ENCODE measurements around the gene H19. TPM values are rescaled to one million over a fixed set of nuclear protein-coding genes. Genes with fewer than 3 reads are reported as not detected.

Gene H19
- total RNA-seq, 1 experiment from 2014 or later = 6,113 TPM

DNA sequence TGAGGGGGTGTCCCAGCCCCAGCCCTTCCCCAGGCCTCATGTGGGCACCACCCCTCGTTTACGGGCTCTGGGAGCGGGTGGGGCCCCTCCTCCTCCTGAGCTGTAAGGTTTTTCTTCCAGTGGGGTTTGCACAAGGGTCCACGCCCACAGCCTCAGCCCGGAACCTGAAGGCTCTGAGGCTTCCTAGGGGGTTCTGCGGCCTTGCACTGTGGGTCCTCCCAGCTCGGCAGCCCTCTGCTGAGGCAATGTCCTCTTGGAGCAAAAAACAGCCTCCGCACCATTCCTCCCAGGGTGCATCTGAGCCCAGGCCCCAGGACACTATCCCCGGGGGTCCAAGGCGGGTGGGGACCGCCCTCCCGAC is 14.1 kb downstream of the H19 start:
- no peak for DNase-seq (ENCODE audit: low read depth)

DNA sequence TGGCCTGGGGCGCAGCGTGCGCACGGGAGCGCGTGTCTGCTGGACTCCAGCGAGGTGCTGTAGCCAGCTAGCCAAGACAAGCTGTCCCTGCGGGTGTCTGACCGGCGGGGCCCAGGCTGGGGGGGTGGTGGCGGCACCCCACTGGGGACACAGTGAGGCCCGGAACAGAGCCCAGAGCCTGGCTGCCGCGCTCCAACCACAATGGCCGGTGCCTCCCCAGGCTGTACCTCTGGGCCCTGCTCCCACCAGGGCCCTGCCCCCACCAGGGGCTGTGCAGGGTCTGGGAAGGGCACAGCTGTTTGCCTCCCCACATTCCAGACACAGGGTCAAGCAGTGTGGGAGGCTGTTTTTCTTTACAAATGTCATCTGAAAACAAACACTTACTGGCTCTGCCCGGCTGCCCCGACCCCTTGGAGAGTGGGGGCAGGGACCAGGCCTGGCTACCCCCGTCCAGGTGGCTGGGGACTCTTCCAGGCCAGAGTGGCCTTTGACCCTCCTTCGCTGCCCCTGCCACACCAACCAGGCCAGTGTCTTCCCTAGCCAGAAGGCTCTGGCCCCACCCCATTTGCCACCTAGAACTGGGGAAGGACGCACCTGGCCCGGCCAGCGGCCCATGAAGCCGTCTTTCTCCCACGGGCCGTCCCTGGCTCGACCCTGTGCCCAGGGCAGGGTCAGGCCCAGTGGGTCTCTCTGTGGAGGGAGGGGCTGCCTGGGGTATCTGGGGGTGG is 14.6 kb downstream of the H19 start:
- no peak for DNase-seq (ENCODE audit: low read depth)

DNA sequence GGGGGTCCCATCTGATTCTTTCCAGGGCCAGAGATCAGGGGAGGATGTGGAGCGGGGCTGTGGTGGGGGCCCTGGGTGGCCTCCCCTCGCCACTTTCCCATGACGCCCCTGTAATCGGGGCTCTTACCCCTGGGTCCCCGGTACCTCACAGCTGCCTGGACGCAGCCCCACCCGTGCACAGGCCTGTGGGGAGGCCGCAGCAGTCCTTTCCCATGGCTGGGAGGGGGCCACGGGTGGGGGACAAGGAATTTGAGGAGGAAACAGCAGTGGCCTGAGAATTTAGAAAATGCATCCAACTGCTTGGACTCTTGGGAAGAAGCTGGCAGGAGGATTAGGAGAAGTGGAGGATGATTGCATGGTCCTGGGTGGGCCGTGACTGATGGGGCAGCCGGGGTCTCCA is 18.0 kb downstream of the H19 start:
- no peak for DNase-seq (ENCODE audit: low read depth)

DNA sequence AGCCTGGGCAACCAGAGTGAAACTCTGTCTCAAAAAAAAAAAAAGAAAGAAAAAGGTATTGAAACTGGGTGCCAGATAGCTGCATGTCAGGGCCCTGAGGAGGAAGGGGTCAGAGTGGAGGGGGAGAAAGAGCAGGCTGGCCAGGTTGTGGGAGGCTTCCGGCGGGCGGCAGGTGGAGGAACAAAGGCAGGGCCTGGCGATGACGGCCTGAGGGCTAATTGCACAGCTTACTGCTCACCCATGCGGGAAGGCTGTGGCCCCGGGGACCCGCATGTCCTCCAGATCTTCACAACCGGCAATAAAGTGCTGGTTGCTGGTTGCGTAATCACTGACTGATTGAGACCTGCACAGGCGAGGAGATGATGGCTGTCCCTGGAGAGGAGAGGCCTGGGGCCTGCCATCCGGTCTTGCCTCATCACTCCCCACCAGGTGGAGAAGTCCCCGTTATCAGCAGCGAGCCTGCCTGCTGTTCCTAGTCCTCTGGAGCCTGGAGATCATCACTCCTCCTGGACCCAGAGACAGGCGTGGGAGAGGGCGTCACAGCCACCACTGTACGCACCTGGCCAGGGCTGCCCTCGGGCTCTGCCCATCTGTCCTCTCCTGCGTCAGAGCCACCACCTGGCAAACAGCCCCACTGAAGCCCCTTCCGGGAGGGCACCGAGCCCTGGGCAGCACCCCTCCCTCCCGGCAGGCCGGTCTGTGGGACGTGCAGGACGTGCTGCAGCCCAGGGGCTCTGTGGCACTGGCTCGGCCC is 18.7 kb downstream of the H19 start:
- no peak for DNase-seq (ENCODE audit: low read depth)

DNA sequence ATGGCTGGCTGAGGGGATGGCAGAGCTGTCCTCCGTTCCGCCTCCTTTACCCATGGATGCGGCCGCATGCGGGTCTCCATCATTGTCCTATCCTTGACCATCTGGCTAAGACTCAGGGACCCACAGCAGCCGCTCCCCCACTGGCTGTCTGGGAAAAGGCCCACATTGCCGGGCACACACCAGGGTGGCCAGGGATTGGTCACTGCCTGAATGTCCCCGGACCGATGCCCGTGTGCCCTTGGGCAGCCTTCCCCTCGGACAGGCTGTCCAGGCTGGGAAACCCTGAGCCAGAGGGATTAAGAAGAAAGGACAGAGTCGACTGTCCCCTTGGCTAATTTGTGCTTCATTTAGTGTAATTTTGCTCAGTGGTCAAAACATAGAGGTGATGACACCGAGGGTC is 22.5 kb downstream of the H19 start:
- DNase-seq (ENCODE audit: low read depth) = no peak

DNA sequence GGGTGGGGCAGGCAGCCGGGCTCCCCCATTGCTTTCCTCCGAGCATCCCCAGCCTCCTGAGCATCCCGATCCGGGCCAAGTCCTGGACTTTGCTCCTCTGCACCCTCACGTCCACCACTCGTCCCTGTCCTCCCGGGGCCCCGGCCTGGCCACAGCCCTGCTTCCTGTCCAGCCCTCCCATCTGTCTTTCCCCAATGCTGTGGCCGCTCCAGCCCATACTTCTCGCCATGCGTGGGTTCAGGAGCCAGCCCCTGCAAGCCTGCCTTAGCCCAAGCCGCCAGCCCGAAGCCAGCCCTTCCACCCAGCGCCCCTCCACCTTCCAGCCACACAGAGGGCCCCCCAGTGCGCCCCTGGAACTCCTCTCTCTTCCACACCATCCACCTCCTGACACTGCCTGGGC is 26.7 kb downstream of the H19 start:
- no peak for DNase-seq (ENCODE audit: low read depth)

DNA sequence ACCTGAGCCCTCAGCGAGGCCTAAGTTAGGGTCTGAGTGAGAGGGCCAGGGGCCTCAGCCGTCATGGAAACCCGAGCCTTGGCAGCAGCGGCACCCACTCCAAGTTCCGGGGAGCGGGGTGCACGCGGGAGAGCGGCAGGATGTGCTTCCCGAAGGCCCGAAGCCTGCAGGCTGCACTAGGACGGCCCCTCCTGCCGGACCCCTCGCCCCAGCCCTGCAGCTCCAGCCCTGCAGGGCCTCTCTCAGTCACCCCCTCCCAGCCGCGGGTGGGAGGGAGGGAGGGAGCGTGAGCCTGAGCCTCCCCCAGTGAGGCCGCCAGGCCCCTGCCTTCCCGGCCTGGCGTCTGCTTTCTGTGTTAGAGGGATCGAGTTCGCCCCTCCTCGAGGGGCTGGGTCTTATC is 27.9 kb downstream of the H19 start:
- DNase-seq (ENCODE audit: low read depth) = no peak

DNA sequence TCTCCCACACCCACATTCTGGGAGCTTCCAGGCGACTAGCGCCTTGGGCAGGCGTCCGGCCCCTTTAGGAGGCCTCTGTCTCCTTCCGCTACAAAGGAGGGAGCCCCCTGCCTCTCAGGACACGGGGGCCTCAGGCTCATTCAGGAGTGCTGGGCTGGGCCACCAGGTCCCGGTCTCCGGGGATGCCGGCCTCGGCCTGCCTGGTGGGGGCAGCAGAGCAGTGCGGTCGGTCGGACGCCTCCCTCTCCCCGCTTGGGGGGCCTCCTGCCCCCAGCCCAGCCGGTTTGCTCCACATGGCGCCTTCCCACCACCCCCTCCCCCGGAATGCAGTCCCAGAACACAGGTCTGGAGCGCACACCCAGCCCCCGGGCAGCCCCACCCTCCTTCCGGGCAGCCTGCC is 28.6 kb downstream of the H19 start:
- DNase-seq (ENCODE audit: low read depth) = no peak

DNA sequence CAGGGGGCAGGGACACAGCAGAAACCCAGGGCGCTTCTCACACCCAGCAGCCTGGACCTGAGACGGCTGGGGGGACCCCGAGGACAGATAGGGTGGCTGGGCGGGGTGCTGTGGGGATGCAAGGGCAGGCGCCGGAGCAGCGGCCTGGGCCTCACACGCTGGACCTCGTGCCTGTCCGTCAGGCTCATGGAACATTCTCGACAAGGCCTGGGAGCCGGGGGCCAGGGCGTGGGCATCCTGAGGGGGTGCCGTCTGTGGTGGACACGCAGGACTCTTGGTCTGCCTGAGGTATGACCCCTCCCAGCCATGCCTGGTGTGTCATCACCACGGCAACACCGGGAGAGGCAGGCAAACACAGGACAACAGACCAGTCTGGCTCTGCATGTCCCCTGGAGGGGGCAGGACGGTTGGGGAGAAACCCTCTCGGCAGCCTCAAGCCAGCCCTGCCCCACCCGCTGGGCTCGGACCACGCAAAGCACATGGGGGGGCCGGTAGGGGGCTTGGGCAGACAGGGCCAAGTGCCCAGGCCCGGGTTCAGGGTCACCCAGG is 29.1 kb downstream of the H19 start:
- no peak for DNase-seq (ENCODE audit: low read depth)

DNA sequence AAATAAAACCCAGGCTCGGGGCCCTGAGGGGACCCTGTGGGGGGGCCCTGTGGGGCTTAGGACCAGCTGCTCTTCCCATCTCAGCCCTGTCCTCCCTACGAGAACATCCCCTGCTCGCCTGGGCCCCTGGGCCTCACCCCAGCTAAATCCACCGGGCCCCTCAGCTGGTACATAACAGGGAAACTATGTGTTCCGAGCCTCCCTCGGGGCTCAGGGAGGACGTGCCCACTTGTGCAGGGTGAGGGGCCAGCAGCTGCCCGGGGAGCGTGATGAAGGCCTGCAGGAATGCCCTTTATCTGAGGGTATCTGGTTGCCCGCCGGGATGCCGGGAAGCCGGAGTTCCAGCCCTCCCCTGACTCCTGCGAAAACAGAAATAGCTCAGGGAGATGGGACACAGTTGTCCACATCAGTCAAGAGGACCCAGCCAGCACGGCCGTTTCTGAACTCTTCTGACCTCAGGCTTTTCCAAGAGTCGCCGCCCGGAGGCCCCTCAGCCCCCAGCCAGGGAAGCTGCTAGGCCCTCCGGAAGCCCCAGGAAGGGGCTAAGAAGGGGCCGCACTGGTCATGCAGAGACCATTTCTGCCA is 29.9 kb downstream of the H19 start:
- DNase-seq (ENCODE audit: low read depth) = peak; percentile 91

DNA sequence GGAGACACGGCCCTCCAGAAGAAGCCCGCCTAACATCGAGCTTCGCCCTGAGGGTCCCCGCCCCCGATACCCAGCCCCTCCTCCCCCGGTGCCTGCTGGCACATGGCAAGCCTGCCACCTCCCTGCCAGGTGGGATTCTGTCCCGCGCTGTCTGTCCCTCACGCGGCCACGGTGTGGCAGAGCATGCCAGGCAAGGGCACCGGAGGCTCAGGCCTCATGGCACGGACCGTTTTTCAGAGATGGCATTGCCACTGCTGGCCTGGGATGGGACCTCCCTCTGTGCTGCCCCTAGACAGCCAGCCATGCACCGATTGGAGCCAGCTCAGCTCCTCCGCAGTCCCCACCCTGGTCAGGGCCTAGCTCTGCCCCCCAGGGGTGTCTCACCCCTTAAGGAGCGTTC is 31.1 kb downstream of the H19 start:
- no peak for DNase-seq (ENCODE audit: low read depth)

DNA sequence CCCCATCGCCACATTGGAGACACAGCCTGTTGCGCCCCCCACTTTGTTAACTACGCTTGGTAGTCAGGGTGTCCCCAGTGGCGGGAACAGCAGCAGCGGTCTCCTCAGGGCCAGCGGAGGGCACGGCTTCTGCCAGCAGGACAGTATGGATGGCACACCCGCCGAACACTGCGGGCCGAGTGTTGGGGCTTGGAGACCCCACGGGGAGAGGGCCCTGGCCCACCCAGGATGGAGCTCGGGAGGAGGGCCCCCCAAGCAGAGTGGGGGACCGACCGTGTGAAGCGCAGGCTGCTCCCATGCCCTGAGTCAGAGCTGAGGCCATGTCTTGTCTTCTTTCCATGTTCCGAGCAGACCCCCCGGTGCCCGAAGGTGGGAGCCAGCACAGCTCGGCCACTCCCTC is 32.7 kb downstream of the H19 start:
- no peak for DNase-seq (ENCODE audit: low read depth)

DNA sequence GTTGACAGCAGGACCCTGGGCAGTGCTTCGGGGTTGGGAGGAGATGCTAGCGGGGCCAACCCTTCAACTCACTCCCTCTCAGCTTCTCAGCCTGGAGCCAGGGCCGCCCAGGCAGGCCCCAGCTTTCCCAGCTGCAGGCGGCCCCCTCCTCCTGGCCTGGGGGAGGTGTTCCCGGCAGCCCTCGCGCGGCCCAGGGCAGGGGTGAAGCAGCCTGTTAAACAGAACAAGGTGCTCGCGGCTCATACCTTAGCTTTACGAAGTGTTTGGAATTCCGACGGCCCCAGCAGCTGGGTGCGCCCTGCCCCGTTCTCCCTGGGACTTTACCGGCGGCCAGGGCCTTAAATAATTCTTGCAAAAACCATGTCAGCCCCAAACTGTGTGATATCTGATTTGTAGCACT is 33.3 kb downstream of the H19 start:
- no peak for DNase-seq (ENCODE audit: low read depth)

DNA sequence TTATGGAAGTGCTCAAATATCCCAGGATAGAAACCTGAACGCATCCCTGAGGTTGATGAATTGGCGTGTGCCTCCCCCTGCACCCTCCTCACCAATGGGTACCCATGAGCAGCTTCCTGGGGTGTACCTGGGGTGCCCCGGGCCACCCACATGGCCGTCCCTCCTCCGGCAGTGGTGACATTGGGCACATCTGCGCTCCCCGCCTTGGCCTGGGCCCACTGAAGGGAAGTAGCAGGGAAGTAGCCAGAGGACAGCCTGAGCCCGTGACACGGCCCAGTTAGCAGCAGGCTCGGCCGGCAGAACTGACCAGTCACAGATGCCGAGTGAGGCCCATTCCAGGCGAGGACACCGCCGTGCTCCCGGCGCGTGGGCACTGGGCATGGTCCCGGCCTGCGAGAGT is 33.8 kb downstream of the H19 start:
- no peak for DNase-seq (ENCODE audit: low read depth)

DNA sequence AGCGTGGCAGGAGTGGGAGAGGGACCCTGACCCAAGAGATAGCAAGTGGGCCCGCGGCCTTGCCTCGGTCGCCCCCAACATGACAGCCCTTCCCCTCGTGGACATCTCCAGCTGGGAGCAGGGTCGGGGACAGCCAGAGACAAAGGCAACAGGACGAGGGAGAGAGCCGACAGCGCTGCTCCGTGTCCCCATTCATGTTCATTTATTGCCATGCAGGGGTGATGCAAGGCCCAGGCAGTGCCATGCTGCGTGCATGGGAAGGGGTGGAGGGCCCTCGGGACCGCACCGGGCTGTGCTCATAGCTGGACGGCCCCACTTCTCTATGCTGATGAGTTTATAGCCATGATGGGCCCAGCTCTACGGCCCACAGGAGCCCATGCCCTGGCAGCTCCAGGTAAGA is 37.9 kb downstream of the H19 start:
- DNase-seq (ENCODE audit: low read depth) = no peak

DNA sequence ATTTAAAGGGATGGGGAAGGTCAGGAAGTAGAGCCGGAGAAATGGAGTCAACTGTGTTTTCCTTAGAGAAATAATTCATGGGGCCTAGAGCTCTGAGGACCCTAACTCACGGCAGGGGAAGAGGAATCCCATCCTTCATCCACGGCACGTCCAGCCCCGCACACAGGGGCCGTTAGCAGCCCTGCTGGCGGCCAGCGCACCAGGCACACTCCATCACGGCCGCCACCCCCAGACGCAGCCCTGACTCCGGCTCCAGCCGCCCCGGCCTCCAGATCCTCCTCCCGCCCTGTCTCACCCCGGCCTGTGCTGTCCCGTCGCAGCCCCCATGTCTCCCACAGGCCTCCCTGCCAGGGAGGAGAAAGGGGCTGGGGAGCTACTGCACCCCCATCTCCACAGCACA is 39.3 kb downstream of the H19 start:
- DNase-seq (ENCODE audit: low read depth) = no peak

DNA sequence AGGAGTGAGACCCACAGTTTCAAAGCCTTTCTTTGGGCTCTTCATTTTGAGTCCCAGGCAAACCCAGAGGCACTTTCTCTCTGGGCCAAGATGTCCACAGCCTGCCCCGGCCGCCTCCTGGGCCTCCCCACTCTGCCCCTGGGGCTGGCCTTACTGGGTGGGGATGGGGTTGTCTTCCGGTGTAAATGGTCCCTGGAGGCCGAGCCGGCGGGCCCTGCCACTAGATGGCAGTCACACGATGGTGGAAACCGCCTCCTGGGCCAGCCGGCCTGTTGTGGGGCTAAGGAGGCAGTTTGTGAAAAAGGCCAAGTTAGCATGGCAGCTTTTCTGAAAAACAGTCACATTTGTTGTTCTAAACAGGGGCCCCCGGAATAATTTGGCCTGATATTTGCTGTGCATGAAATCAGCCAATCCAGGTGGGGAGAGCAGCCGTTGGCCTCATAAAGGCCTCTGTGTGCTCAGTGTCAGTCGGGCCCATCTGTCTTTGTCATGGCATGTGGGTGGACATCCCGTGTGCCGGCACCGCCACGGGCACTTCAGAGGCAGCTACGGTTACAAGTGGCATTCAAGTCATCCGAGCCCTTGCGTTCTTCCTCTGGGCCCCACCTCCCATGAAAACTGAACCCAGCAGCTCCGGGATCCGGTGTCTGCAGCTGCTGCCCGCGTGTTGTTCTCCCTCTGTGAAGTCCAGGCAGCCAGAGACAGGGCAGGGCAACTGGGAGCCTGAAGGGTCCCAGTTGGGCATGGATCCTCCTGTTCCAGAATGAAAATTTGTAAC is 44.0 kb downstream of the H19 start:
- DNase-seq (ENCODE audit: low read depth) = peak; percentile 26

DNA sequence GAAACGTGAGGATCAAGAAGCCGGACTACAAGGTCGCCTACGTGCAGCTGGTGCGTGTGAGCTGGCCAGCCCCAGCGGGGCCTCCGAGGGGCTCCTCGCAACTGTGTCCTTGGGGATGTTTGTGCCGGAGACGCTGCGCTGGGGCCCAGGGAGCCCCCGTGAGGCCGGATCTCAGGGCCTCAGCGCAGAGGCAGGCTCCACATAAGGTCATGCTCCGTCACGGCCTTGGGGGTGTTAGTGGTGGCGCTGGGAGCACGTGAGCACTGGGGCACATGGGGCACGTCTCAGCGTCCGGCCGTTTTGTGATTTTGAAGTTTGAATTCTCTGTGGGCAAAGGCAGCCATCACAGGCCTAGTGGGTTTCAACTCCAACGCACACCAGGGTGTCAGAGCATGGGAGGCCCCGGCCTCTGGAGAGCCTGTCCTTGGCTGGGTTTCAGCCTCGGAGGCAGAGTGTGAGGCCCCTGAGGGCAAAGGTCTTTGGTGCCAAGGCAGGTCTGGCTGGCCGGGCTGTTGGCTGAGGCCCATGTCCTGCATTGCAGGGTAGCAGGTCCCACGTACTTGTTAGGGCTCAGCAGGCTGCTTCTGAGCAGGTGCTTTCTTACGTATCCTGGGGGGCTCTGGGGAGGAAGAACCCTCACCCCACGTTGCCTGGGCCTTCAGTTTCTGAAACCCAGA is 44.7 kb downstream of the H19 start:
- DNase-seq (ENCODE audit: low read depth) = no peak

DNA sequence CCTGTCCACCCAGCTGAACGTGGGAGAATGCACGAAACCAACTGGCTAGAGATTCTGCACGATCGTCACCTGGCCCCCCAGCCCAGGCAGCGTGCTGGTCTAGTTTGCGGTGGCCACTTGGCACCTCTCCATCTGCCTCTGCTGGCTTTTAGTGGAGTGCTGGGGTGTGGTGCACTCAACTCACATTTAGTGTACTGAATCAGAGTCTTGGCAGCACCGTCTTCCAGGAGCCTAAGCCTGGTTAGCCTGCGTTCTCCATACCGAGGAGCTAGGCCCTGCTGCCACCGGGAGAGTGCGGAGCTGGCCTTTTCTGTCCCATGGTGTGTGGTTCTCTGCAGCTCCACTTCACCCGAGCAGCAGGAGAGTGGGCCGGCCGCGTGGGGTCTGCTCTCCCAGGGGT is 47.7 kb downstream of the H19 start:
- no peak for DNase-seq (ENCODE audit: low read depth)

DNA sequence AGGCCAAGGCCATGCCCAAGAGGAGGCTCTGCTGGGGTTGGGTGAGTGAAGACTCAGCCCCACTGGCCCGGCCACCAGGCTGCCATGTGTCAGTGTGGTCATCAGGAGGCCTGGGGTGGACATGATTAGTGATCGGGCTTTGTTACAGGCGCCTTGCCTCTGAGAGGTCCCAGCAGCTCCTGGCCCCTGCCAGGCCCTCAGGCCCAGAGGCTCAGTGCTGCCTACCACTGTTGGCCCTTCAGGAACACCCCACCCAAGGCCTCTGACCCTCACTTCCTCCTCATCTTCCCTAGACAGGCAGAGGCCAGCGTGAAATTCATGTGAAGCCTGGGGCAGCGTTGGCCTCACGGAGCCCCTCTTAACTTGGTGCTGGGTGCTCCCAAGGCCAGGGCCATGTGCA is 48.3 kb downstream of the H19 start:
- DNase-seq (ENCODE audit: low read depth) = no peak

DNA sequence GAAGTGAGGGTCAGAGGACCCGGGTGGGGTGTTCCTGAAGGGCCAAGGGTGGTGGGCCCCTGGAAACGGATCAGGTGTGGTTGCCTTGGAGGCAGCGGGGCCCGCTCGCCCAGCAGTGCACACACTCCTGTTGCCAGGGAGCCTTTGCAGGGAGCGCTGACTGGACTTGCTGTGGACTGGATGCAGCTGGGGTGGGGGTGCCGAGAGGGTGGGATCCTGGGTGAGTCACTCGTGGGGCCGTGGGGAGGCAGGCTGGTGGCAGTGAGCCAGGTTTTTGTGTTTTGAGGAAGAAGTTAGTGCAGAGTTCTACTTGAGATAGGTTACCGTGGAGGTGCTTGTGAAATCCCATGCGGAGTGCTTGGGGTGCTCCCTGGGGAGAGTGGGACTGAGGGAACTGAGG is 49.3 kb downstream of the H19 start:
- no peak for DNase-seq (ENCODE audit: low read depth)
